Stimulated activated naive CD4-positive, alpha-beta T cell (primary cell): ENCODE results near the gene PRPF8.
"Not testable (repeated sequence)": the region's sequence is repeated elsewhere in the genome, so short reads cannot be mapped to it uniquely, and the experiment has no call there.

Source experiments
- DNase-seq, 6 experiments: peaks; one replicate each; lab custom pipeline; 2025; lab: John Stamatoyannopoulos, UW

The PRPF8 gene

GRCh38 chr17:1716076-1716911, 31.6 kb upstream of the PRPF8 start:
- peak; percentile 97 to 100 (median 100) for DNase-seq

GRCh38 chr17:1715803-1716075, 31.1 kb upstream of the PRPF8 start:
- DNase-seq: no peak

- DNase-seq: peak in 1 of 6 experiments; percentile 15
Measured at GRCh38 chr17:1714980-1715802, 30.5 kb upstream of the PRPF8 start.

- peak in 1 of 6 experiments; percentile 36 for DNase-seq
Measured at GRCh38 chr17:1714427-1714979, 29.8 kb upstream of the PRPF8 start.

- peak in 1 of 6 experiments; percentile 2 for DNase-seq
Measured at GRCh38 chr17:1713878-1714426, 29.3 kb upstream of the PRPF8 start.

- no peak for DNase-seq
Measured at GRCh38 chr17:1713160-1713877, 28.7 kb upstream of the PRPF8 start.

GRCh38 chr17:1712271-1712670, 27.6 kb upstream of the PRPF8 start:
- no peak for DNase-seq

- no peak for DNase-seq
Measured at GRCh38 chr17:1711804-1712203, 27.1 kb upstream of the PRPF8 start.

GRCh38 chr17:1710807-1711553, 26.3 kb upstream of the PRPF8 start:
- peak in 4 of 6 experiments; percentile 7 to 28 (median 23) for DNase-seq

GRCh38 chr17:1709971-1710806, 25.5 kb upstream of the PRPF8 start, which contains the start of gene TLCD2:
TSS of gene TLCD2 (minus strand) at chr17:1710377. CDS start at chr17:1710242, 135 bp downstream.
- peak in 2 of 6 experiments; percentile 14 to 30 for DNase-seq

- DNase-seq: no peak
Measured at GRCh38 chr17:1709403-1709951, 24.8 kb upstream of the PRPF8 start.

- DNase-seq: not testable (repeated sequence)
Measured at GRCh38 chr17:1708791-1709346, 24.2 kb upstream of the PRPF8 start.

- DNase-seq: no peak
Measured at GRCh38 chr17:1707107-1707506, 22.4 kb upstream of the PRPF8 start.

GRCh38 chr17:1705004-1705403, 20.3 kb upstream of the PRPF8 start:
- DNase-seq: no peak

GRCh38 chr17:1703063-1703462, 18.4 kb upstream of the PRPF8 start:
- no peak for DNase-seq

GRCh38 chr17:1699891-1700290, 15.2 kb upstream of the PRPF8 start:
- not testable (repeated sequence) for DNase-seq

GRCh38 chr17:1697681-1698080, 13.0 kb upstream of the PRPF8 start:
- DNase-seq: no peak

- no peak for DNase-seq
Measured at GRCh38 chr17:1695365-1695764, 10.7 kb upstream of the PRPF8 start.

- DNase-seq: no peak
Measured at GRCh38 chr17:1693339-1693738, 8.7 kb upstream of the PRPF8 start.
